ENCODE results near the gene PHF20.

The PHF20 gene

GRCh38 chr20:35866418-35867202 is 94.8 kb downstream of the PHF20 start:
- DNase-seq (ENCODE audit: low read depth) = no peak
- TF ChIP-seq CTCF (IDR thresholded peaks at IDR 0.05; ENCODE audit: low read depth, low read length, missing control alignments) = no peak
- H3K4me3 ChIP-seq (ENCODE audit: low read depth, low read length) = no peak overlapping the region

- DNase-seq (ENCODE audit: low read depth) = no peak
- TF ChIP-seq CTCF (IDR thresholded peaks at IDR 0.05; ENCODE audit: low read depth, low read length, missing control alignments) = no peak
- no peak overlapping the region for H3K4me3 ChIP-seq (ENCODE audit: low read depth, low read length)
Measured at GRCh38 chr20:35870541-35871258, 98.9 kb downstream of the PHF20 start.

GRCh38 chr20:35871259-35871771 is 99.5 kb downstream of the PHF20 start:
- DNase-seq (ENCODE audit: low read depth) = no peak
- H3K4me3 ChIP-seq (ENCODE audit: low read depth, low read length) = no peak overlapping the region
- TF ChIP-seq CTCF (IDR thresholded peaks at IDR 0.05; ENCODE audit: low read depth, low read length, missing control alignments) = no peak

- H3K4me3 ChIP-seq (ENCODE audit: low read depth, low read length) = no peak overlapping the region
- TF ChIP-seq CTCF (IDR thresholded peaks at IDR 0.05; ENCODE audit: low read depth, low read length, missing control alignments) = no peak
- DNase-seq (ENCODE audit: low read depth) = no peak
Measured at GRCh38 chr20:35876033-35876320, 104.2 kb downstream of the PHF20 start.

GRCh38 chr20:35877611-35878010 is 105.8 kb downstream of the PHF20 start:
- H3K4me3 ChIP-seq (ENCODE audit: low read depth, low read length) = no peak overlapping the region
- TF ChIP-seq CTCF (IDR thresholded peaks at IDR 0.05; ENCODE audit: low read depth, low read length, missing control alignments) = no peak
- DNase-seq (ENCODE audit: low read depth) = no peak

GRCh38 chr20:35878113-35878625 is 106.4 kb downstream of the PHF20 start:
- no peak for DNase-seq (ENCODE audit: low read depth)
- no peak for TF ChIP-seq CTCF (IDR thresholded peaks at IDR 0.05; ENCODE audit: low read depth, low read length, missing control alignments)
- H3K4me3 ChIP-seq (ENCODE audit: low read depth, low read length) = no peak overlapping the region

Measured in GM12864 (cell line).